Muscle layer of colon (tissue), 2 donors: Measurements from ENCODE around the gene ZNF230.

ENCODE experiments used
- H3K27ac ChIP-seq: one replicate; pipeline ENCODE4 v1.7.0; 2013; ENCODE audit warnings: low read depth, mild to moderate bottlenecking, low read length, moderate library complexity
- H3K27me3 ChIP-seq, 2 donors: one replicate each; pipeline ENCODE4 v1.7.0; 2013; ENCODE audit warnings: low read length in 2 of 2, mild to moderate bottlenecking in 2 of 2; ENCODE audit not compliant: insufficient read depth in 2 of 2, control insufficient read depth in 1 of 2
- H3K36me3 ChIP-seq: one replicate; pipeline ENCODE4 v1.7.0; 2013; ENCODE audit warnings: mild to moderate bottlenecking, low read length; ENCODE audit not compliant: insufficient read depth
- H3K4me1 ChIP-seq: one replicate; pipeline ENCODE4 v1.7.0; 2013; ENCODE audit warnings: mild to moderate bottlenecking, low read length; ENCODE audit not compliant: insufficient read depth
- H3K4me3 ChIP-seq, 2 donors: one replicate each; pipeline ENCODE4 v1.7.0; 2013; ENCODE audit warnings: low read length in 2 of 2, low read depth in 1 of 2, mild to moderate bottlenecking in 1 of 2, moderate library complexity in 1 of 2
- H3K9ac ChIP-seq: one replicate; pipeline ENCODE4 v1.7.0; 2013; ENCODE audit warnings: low read length
- H3K9me3 ChIP-seq: one replicate; pipeline ENCODE4 v1.7.0; 2013; ENCODE audit warnings: mild to moderate bottlenecking, low read length
- donor health status: abdominal sarcoma.
- donor health status: Adenocarcinoma of cecum.

Gene ZNF230

DNA sequence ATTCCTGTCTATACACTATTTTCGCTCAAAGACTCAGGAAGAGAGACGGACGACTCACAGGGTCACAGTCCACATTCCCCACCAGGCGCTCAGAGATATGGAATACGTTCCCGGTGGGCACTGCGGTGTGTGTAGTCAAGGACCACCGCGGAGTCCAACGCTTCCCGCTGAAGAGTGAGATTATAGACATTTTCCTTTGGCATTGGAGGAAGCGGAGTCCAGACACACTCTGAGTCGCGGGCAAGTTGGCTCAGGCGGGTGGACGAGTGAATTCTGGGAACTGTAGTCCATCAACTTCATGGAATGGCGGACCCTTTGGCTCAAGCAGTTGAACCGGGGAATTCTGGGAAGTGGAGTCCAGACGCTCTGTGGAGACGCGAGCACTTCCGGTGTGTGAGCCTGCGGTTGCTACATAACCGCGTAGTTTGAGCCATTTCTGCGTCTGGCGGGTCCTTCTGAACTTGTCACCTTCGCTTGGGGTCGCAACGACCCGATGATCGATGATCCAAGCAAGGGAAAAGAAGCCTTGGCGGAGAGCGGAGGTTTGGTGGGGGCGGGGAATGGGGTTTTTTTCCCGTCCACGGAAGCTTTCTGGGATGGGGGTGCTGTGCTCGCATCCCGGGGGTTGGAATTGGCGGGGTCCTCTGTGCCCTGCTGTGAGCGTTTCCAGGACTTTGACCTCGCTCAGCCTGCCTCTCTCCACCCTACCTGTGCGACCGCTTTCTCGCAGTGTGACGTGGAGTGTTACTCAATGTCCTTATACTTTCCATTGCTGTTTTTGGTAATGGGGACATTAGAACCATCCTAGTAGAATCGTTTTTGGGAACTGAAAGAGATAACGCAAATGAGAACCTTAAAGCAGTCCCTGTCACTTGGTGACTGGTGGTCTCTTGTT, at the start of gene ZNF230:
ZNF230 (plus strand) TSS at position 392 of the 895 bp plus-strand sequence. CDS start 4,122 bp downstream, outside the sequence.
- H3K4me1 ChIP-seq, result peaks cover 14% of the 10 kb centered on the region
- peak within 1 kb of the TSS; percentile 83 to 92 for H3K4me3 ChIP-seq
- peaks cover 9% of the 10 kb centered on the region for H3K36me3 ChIP-seq
- no peaks in the 10 kb centered on the region for H3K27me3 ChIP-seq
- H3K9ac ChIP-seq, result peak within 1 kb of the TSS; percentile 75
- H3K27ac ChIP-seq, result peak within 1 kb of the TSS; percentile 68
- peaks cover 14% of the 10 kb centered on the region for H3K9me3 ChIP-seq

DNA sequence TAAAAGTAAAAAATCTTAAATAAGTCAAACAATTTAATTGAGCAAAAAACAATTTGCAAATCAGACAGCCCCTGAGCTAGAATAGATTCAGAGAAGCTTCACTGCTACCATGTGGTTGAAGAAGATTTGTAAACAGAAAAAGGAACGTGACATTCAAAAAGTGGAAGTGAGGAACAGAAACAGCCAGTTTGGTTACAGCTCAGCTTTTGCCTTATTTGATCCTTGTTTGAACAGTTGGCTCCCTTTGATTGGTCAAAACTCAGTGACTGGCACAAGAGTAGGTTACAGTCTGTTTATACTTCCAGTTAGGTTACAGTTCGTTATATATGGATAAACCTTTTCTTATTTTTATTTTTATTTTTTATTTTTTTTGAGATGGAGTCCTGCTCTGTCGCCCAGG, 45.9 kb upstream of the ZNF230 start:
- no peak overlapping the region for H3K27ac ChIP-seq
- peaks cover 56% of the 10 kb centered on the region for H3K9me3 ChIP-seq
- no peak overlapping the region for H3K9ac ChIP-seq
- H3K36me3 ChIP-seq, result peaks cover 8% of the 10 kb centered on the region
- H3K27me3 ChIP-seq, result no peaks in the 10 kb centered on the region
- no peak overlapping the region for H3K4me3 ChIP-seq
- no peaks in the 10 kb centered on the region for H3K4me1 ChIP-seq

DNA sequence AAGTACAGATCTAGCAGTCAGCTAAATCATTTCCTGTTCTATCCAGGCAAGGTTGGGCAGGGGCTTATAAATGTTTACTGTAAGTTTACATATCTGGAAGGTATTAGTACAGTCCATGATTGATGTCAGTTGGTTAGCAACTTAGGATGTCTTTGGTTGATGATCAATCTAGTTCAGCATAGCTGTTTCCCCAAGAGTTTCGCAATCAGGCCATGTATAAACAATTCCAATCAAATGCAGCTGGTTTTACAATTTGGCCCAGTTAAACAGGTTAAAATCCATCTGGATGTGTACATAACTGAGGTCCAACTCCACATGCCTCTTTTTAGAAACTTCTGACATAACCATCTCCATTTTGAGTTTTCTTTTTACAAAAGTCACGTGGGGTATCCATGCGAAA, 44.9 kb upstream of the ZNF230 start:
- H3K27ac ChIP-seq, result no peak overlapping the region
- peaks cover 66% of the 10 kb centered on the region for H3K9me3 ChIP-seq
- H3K4me3 ChIP-seq, result peak overlapping the region in 1 of 2 donors; percentile 14
- no peak overlapping the region for H3K9ac ChIP-seq
- peaks cover 12% of the 10 kb centered on the region for H3K36me3 ChIP-seq
- H3K27me3 ChIP-seq, result no peaks in the 10 kb centered on the region
- H3K4me1 ChIP-seq, result no peaks in the 10 kb centered on the region

DNA sequence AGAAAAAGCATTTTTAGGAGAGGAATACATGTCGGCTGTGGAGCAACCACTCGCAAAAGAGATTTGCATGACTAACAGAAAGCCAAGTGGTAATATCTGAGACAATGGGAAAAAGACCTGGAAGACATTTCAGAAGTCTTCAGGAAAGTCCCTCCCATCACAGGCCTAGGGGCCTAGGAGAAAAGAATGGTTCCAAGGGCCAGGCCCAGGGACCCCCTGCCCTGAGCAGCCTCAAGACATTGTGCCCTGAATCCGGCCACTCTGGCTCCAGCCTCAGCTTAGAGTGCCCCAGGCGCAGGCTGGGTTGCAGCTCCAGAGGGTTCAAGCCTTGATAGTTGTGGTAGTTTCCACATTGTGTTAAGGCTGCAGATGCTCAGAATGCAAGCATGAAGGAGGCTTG, 42.3 kb upstream of the ZNF230 start:
- Histone ChIP-seq H3K4me3 (no peak overlapping the region), H3K4me1 (no peaks in the 10 kb centered on the region), H3K27me3 (no peaks in the 10 kb centered on the region), H3K36me3 (peaks cover 23% of the 10 kb centered on the region), H3K9ac (no peak overlapping the region), H3K27ac (no peak overlapping the region), H3K9me3 (peaks cover 71% of the 10 kb centered on the region)

DNA sequence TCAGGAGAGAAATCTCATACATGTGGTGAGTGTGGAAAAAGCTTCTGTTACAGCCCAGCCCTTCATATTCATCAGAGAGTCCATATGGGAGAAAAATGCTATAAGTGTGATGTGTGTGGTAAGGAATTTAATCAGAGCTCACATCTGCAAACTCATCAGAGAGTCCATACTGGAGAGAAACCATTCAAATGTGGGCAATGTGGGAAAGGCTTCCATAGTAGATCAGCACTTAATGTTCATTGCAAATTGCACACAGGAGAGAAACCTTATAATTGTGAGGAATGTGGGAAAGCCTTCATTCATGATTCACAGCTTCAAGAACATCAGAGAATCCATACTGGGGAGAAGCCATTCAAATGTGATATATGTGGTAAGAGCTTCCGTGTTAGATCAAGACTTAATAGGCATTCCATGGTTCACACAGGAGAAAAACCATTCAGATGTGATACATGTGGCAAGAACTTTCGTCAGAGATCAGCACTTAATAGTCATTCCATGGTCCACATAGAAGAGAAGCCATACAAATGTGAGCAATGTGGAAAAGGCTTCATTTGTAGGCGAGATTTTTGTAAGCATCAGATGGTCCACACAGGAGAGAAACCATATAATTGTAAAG, 36.6 kb upstream of the ZNF230 start:
- H3K4me1 ChIP-seq, result no peaks in the 10 kb centered on the region
- H3K9ac ChIP-seq, result no peak overlapping the region
- H3K4me3 ChIP-seq, result peak overlapping the region in 1 of 2 donors; percentile 47
- H3K9me3 ChIP-seq, result peaks cover 88% of the 10 kb centered on the region
- no peaks in the 10 kb centered on the region for H3K27me3 ChIP-seq
- no peak overlapping the region for H3K27ac ChIP-seq
- peaks cover 66% of the 10 kb centered on the region for H3K36me3 ChIP-seq

DNA sequence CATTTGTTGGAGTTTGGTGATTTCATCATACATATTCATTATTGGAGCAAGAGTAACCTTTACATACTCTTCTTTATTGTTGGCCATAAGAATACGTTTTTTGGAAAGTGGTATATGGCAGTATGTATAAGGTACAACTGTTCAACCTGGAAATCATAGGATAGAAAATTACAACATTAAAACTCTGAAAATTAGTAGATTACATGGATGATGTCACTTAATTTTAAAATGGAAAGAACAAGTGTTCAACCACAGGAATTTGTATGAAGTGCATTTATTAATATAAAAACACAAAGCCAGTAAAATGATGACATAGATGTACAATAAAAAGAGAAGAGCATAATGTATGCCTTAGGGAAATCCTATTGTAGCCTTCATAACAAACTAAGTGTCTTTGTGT, 26.0 kb upstream of the ZNF230 start:
- Histone ChIP-seq H3K4me3 (no peak overlapping the region), H3K4me1 (no peaks in the 10 kb centered on the region), H3K9me3 (peaks cover 22% of the 10 kb centered on the region), H3K9ac (no peak overlapping the region), H3K36me3 (no peaks in the 10 kb centered on the region), H3K27me3 (no peaks in the 10 kb centered on the region), H3K27ac (no peak overlapping the region)

DNA sequence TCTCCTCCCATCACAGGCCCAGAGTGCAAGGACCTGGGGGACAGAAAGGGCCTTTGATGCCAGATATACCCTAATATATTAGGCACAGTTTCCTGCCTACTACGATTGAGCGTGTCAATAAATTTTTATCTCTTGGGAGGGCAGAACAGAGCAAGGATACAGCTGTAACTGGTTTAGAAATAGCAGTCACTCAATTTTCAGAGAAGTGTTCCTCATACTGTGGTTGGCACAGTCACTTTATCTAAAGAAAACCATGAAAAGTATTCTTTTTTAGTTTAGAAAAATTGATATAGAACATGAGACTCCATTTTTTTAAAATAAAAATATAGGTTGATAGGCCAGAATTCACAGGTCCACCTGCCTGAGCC, 19.2 kb upstream of the ZNF230 start:
- Histone ChIP-seq H3K4me3 (peak overlapping the region in 1 of 2 donors; percentile 86), H3K9ac (no peak overlapping the region), H3K4me1 (peaks cover 4% of the 10 kb centered on the region), H3K9me3 (peaks cover 10% of the 10 kb centered on the region), H3K36me3 (peaks cover 4% of the 10 kb centered on the region), H3K27ac (no peak overlapping the region), H3K27me3 (no peaks in the 10 kb centered on the region)

DNA sequence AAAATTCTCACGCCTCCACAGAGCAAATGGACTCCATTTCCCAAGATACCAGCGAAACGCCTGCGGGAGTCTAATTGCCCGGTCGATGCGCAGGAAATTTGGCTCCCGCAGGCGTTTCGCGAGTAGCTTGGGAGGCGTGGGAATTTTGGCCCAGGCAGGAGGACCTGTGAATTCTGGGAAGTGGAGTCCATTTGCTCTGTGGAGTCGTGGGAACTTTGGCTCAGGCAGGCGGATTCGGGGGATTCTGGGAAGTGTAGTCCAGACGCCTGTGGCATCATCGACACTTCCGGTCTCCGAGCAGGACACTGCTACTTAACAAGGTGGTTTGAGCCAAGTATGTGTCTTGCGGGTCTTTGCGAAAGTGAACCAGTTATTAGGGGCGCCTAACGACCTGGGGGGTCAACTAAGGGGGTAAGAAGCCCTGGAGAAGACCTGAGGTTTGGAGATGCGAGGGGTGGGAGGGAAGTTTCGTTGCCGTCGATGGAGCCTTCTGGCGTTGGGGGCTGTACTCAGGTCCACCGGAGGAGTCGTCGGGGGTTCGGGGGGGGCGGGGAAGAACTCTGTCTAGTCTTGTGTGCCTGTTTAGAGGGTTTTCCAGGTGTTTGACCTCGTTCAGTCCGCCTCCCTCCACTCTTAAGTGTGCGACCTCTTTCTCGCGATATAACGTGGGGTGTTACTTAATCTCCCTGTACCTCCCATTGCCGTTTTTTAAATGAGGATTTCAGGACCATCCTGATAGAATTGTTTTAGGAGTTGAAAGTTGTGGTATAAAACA, 18.7 kb upstream of the ZNF230 start, which contains the start of gene ZNF155:
ZNF155 (plus strand) TSS at position 277 of the 775 bp plus-strand sequence. CDS start 4,356 bp downstream, outside the sequence.
- Histone ChIP-seq H3K4me1 (peaks cover 4% of the 10 kb centered on the region), H3K4me3 (peak within 1 kb of the TSS; percentile 15 to 86), H3K27ac (no peak within 1 kb of the TSS), H3K9ac (no peak within 1 kb of the TSS), H3K36me3 (peaks cover 10% of the 10 kb centered on the region), H3K9me3 (peaks cover 10% of the 10 kb centered on the region), H3K27me3 (no peaks in the 10 kb centered on the region)

DNA sequence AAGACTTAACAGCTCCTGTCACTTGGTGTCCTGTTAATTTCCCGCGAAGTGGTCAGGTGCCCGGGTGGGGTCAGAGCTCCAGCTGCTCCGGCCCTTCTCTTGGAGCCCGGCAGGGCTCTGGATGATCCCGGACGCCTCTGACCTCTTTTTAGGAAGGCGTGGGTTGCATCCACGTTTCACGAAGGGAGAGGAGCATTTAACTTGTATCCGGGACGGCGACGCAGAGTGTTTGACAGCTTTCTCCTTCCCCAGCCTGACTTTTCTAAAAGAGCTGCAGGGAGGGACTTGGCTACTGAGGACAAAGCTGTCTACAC, 18.1 kb upstream of the ZNF230 start:
- Histone ChIP-seq H3K9ac (no peak overlapping the region), H3K36me3 (peaks cover 15% of the 10 kb centered on the region), H3K4me1 (peaks cover 4% of the 10 kb centered on the region), H3K27me3 (no peaks in the 10 kb centered on the region), H3K4me3 (peak overlapping the region; percentile 15 to 86), H3K9me3 (peaks cover 10% of the 10 kb centered on the region), H3K27ac (no peak overlapping the region)

DNA sequence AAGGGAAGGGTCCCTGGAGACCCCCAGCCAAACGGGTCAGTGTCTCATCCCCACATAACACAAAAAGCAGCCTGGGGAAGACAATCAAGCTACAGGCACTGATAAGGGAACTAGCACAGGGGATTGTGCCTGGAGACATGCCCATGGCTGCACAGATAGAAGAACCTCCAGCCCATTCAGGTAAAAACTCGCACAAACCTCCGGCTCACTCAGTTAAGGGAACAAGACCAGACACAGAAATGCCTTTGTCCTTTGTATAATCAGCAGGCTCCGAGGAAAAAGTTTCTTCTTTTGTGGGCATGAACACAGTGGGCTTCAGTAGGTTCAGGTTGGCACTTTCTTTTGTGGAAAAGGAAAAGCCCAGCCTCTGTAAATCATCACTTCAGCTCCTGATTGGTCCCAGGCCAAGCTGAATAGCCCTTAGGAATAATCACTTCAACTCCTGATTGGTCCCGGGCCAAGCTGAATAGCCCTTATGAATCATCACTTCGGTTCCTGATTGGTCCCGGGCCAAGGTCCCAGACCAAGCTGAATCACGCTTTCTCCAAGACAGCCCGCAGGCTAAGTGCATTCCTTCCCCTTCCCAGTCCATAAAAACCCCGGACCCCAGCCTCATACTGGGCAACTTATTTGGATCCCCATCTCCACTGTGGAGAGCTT, 5.0 kb upstream of the ZNF230 start:
- peaks cover 5% of the 10 kb centered on the region for H3K4me1 ChIP-seq

DNA sequence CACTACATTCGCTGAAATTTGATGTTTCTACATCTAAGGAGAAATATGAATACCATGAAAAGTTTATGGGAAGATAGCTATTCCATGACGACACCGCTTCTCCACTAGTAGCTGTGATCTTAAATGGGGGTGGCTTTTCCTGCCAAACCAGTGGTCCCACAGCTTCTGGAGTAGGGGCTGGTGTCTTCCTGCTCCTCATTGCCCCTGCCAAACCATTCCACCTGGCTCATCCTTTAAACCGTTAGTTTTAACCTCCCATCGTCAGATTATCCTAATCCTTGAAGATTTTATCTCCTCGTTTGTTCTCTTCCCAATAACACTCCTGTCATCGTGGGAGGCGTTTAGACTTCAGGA, 568 bp upstream of the ZNF230 start:
- Histone ChIP-seq H3K4me1 (peaks cover 14% of the 10 kb centered on the region), H3K36me3 (peaks cover 3% of the 10 kb centered on the region), H3K27ac (peak overlapping the region; percentile 68), H3K9me3 (peaks cover 7% of the 10 kb centered on the region), H3K9ac (peak overlapping the region; percentile 75), H3K27me3 (no peaks in the 10 kb centered on the region), H3K4me3 (peak overlapping the region; percentile 83 to 92)

More for the DNA sequence above, 5.0 kb upstream of the ZNF230 start:
- no peak overlapping the region for H3K9ac ChIP-seq
- peaks cover 9% of the 10 kb centered on the region for H3K9me3 ChIP-seq
- peaks cover 31% of the 10 kb centered on the region for H3K36me3 ChIP-seq
- H3K27ac ChIP-seq, result no peak overlapping the region
- H3K4me3 ChIP-seq, result no peak overlapping the region
- H3K27me3 ChIP-seq, result no peaks in the 10 kb centered on the region
